ENCODE results near the gene SLC44A4. TPM values are rescaled to one million over a fixed set of nuclear protein-coding genes. Genes with fewer than 3 reads are reported as not detected.

Gene SLC44A4
- total and polyA plus RNA-seq, 2 of the 8 experiments (the other 6 are each of a cell fraction or from before 2014, with no cell fraction given) = 4.8 to 7.0 TPM

DNA sequence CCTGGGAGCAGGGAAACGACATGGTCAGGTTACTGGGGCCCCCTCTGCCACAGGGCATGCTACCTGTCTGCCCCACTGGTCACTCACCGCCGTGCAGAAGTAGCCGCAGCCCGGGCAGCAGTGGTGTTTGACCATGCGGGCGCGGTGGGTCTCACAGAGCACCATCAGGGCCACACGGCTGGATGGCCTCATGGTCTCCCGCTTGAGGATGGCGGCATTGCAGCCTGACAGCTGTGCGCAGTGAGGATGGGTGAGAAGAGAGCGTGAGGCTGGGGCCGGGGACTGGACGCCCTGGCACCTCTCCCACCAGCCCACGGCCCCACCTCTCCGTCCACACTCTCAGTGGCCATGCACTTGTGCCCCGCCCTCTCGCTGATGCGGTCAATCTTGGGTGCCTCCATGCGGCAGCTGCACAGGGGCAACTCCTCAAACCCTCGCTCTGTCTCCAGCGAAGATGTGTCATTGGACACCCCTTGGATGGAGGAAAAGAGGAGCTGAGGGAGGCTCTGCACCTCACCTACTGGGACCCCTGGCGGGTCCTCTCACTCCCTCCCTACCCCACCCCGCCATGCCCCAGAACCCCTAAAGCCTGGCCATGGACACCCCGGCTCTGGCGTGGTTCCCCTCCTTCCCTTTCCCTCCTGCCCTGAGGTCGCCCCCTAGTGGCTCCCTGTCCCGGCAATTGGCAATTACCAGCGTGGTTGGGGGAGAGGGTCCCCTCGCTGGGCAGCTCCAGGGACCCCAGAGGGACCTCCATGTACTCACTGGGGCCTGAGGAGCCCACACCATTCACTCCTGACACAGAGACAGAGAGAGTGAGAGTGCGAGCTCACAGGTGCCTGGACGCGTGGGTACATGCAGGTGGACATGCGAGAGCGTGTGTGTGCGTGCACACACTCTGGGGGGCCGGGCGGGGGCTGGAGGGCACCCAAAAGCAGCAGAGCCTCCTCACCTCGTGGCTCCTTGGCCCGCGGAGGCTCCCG, 9.8 kb upstream of the SLC44A4 start:
- Histone ChIP-seq H2AFZ (ENCODE audit: low read length) (no peak overlapping the region), H2BK120ac (replicated peaks; ENCODE audit: low read depth, low read length) (no peak overlapping the region), H3K14ac (ENCODE audit: insufficient read length) (no peak overlapping the region), H3K4me2 (ENCODE audit: insufficient read depth in 1 of 2, low read depth in 2 of 2, low read length in 2 of 2) (no peak overlapping the region), H4K20me1 (replicated peaks in 1 of 2; ENCODE audit: control insufficient read depth in 1 of 2, insufficient read depth in 2 of 2, low read length in 2 of 2) (peaks cover 5 to 20% of the 10 kb centered on the region in 2 experiments), H3K79me2 (ENCODE audit: control insufficient read depth in 1 of 2, insufficient read depth in 2 of 2, low read length in 2 of 2) (no peaks in the 10 kb centered on the region; a peak in 1 of 4 replicates), H2BK12ac (ENCODE audit: low read depth, low read length) (no peak overlapping the region), H3K4ac (replicated peaks; ENCODE audit: insufficient read length, low read depth, low read length) (no peak overlapping the region), H4K91ac (replicated peaks; ENCODE audit: insufficient read length, low read length) (no peak overlapping the region), H2BK20ac (ENCODE audit: low read length) (no peak overlapping the region), H2AK5ac (ENCODE audit: low read depth, low read length) (no peak overlapping the region), H3K27ac (ENCODE audit: low read depth, low read length) (no peak overlapping the region; the same call in 1 of the 2 replicates), H2BK15ac (ENCODE audit: low read length) (no peak overlapping the region), H4K8ac (ENCODE audit: extremely low read depth, insufficient read depth, low read length) (peak overlapping the region; percentile 79), H3K4me3 (ENCODE audit: extremely low read depth in 1 of 4, insufficient read depth in 2 of 4, low read depth in 3 of 4, low read length in 4 of 4) (no peak overlapping the region), H3K23ac (ENCODE audit: insufficient read length) (no peak overlapping the region), H2BK5ac (ENCODE audit: low read depth, low read length) (no peak overlapping the region; the same call in 1 of the 2 replicates), H3K79me1 (ENCODE audit: low read depth, low read length) (no peaks in the 10 kb centered on the region; the same call in 1 of the 2 replicates), H3K36me3 (ENCODE audit: control insufficient read depth in 2 of 4, insufficient read depth in 4 of 4, low read length in 3 of 4) (peaks cover 35 to 81% (median 71%) of the 10 kb centered on the region in 4 experiments), H3K9me3 (ENCODE audit: insufficient read depth in 2 of 2, low read depth in 1 of 2, low read length in 1 of 2) (no peaks in the 10 kb centered on the region), H3K9ac (replicated peaks in 1 of 4; ENCODE audit: extremely low read depth in 1 of 4, low read depth in 3 of 4, low read length in 3 of 4) (no peak overlapping the region), H3K4me1 (replicated peaks in 1 of 4; ENCODE audit: control insufficient read depth in 3 of 4, insufficient read depth in 4 of 4, low read length in 3 of 4) (no peaks in the 10 kb centered on the region), H3K56ac (replicated peaks; ENCODE audit: insufficient read length, low read depth, low read length) (no peak overlapping the region), H3K18ac (ENCODE audit: extremely low read depth, low read length) (no peak overlapping the region), H3K27me3 (replicated peaks in 1 of 4; ENCODE audit: control insufficient read depth in 3 of 4, extremely low read depth in 1 of 4, insufficient read depth in 3 of 4, low read length in 3 of 4) (no peaks in the 10 kb centered on the region), H3K23me2 (ENCODE audit: low read depth, low read length) (no peaks in the 10 kb centered on the region), H4K5ac (ENCODE audit: insufficient read length, low read depth, low read length) (no peak overlapping the region)
- DNase-seq (ENCODE audit: low read depth in 1 of 2, low spot score in 2 of 2) (peak in 1 of 2 experiments; percentile 89), FAIRE-seq (no peak)
- TF ChIP-seq BACH1 (IDR thresholded peaks at IDR 0.05; ENCODE audit: low read length) = no peak
- TF ChIP-seq RAD21 (IDR thresholded peaks at IDR 0.05 in 1 of 2, conservative IDR thresholded peaks at IDR 0.05 in 1 of 2; ENCODE audit: low read depth in 2 of 2, low read length in 2 of 2) = peak; percentile 50 to 70
- TF ChIP-seq, protein P1, sequence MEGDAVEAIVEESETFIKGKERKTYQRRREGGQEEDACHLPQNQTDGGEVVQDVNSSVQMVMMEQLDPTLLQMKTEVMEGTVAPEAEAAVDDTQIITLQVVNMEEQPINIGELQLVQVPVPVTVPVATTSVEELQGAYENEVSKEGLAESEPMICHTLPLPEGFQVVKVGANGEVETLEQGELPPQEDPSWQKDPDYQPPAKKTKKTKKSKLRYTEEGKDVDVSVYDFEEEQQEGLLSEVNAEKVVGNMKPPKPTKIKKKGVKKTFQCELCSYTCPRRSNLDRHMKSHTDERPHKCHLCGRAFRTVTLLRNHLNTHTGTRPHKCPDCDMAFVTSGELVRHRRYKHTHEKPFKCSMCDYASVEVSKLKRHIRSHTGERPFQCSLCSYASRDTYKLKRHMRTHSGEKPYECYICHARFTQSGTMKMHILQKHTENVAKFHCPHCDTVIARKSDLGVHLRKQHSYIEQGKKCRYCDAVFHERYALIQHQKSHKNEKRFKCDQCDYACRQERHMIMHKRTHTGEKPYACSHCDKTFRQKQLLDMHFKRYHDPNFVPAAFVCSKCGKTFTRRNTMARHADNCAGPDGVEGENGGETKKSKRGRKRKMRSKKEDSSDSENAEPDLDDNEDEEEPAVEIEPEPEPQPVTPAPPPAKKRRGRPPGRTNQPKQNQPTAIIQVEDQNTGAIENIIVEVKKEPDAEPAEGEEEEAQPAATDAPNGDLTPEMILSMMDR (IDR thresholded peaks at IDR 0.05; ENCODE audit: control extremely low read depth in 1 of 3, insufficient read depth in 1 of 3, low read depth in 1 of 3, low read length in 3 of 3) = peak in 2 of 3 experiments; percentile 72 to 75; a peak in 3 of 4 replicates
- TF ChIP-seq CHD1 (IDR thresholded peaks at IDR 0.05; ENCODE audit: low read depth, low read length) = no peak
- TF ChIP-seq SIX5 (IDR thresholded peaks at IDR 0.05; ENCODE audit: low read depth, low read length) = no peak
- peak; percentile 38; the same call in 1 of the 2 replicates for TF ChIP-seq GABPA (IDR thresholded peaks at IDR 0.05; ENCODE audit: borderline replicate concordance, insufficient read depth, low read length)
- 89% methylated on average over 40 of the region's 43 CpGs; no CpG with 5 or more reads in 1 of the 2 experiments for WGBS, 2 experiments (ENCODE audit: extremely low coverage in 1 of 2, insufficient coverage in 1 of 2, insufficient read length in 1 of 2, insufficient replicate concordance in 2 of 2, low coverage in 1 of 2, low lambda C conversion rate in 2 of 2, missing lambda C conversion rate in 1 of 2)
- POLR2A ChIA-PET (ENCODE audit: partially characterized antibody) = interaction anchor here (0.6 to 4.2 kb wide), 12 partner anchors 9 to 249 kb away, joined by 3 to 21 read pairs (median 4); partner anchors contain the start of genes EHMT2 and NEU1
- CTCF ChIA-PET (ENCODE audit: partially characterized antibody) = interaction anchor here (0.8 to 4.9 kb wide), 28 partner anchors 9 to 228 kb away, joined by 3 to 59 read pairs (median 4); partner anchors contain the start of genes C6orf47, EHMT2, GPANK1 and SLC44A4

Measured in H1 (cell line).